ENCODE measurements around the gene GABRG3.

The GABRG3 gene

DNA sequence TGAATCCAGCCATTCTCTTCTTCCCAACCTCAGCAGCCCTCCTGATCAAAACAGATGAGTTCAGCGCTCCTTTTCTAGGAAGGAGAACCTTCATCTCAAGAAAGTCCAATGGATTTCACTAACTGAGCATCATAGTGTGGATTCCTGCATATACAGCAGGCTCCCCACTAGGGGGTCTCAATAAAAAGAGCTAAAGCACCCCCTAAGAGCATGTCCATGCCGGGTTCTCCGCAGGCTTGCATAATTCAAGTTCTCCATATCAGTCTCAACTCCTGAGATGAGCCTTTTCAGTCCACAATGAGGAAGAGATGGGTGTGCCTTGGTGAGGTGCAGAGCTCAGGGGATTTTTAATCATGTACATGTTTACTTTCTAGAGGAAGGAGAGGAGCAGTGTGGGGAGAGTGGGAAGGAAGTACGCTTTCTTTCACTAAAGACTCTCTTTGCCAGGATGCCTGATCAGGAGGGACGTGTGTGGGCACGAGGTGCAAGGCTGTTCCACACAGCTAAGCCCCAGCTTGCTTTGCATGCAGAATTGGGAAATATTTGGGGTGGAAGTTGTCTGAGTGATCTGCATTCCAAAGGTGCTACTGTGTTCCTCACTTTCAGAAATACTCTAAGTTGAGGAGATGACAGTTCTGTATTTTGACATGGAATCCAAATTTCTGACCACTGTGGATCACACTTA is 564.6 kb downstream of the GABRG3 start:
- H3K27ac ChIP-seq: no peak overlapping the region
- TF ChIP-seq, protein P1, sequence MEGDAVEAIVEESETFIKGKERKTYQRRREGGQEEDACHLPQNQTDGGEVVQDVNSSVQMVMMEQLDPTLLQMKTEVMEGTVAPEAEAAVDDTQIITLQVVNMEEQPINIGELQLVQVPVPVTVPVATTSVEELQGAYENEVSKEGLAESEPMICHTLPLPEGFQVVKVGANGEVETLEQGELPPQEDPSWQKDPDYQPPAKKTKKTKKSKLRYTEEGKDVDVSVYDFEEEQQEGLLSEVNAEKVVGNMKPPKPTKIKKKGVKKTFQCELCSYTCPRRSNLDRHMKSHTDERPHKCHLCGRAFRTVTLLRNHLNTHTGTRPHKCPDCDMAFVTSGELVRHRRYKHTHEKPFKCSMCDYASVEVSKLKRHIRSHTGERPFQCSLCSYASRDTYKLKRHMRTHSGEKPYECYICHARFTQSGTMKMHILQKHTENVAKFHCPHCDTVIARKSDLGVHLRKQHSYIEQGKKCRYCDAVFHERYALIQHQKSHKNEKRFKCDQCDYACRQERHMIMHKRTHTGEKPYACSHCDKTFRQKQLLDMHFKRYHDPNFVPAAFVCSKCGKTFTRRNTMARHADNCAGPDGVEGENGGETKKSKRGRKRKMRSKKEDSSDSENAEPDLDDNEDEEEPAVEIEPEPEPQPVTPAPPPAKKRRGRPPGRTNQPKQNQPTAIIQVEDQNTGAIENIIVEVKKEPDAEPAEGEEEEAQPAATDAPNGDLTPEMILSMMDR (conservative IDR thresholded peaks at IDR 0.05): no peak

DNA sequence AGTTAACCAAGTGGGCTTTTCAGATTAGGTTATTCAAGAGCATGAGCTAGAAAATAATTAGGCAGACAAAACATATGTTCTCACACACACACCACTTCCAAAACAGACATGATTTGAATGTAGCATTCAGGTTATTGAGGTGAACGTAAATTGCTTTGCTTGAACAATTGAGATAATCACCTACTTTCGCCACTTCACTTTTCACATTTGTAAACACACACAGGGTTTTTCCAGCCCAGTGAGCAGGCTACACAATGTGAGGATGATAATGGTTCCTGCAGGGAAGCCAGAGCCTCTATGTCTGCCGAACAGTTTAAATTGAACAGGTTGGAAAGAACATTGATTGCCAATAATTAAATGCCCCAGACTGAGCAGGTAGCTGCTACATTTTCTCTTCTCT is 567.3 kb downstream of the GABRG3 start:
- H3K27ac ChIP-seq: no peak overlapping the region
- TF ChIP-seq, protein P1 (conservative IDR thresholded peaks at IDR 0.05): no peak

DNA sequence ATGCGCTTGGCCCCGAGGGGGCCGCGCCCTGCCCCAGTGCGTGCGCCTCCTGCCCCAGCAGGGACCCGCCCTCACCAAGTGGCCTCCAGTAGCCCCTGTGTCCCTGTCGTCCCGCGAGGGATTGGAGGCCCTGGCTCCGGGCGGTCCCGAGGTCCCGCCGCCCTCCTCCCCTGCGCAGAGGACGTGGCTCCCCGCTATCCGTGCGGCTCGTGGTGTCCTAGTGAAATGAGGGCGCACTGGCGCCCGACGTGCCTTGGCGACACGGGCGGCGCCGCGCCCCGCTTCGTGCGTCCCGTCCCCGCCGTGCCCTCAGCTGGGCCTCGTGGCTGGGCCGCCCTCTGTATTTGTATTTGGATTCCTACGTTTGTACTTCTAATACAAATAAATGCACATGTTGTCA is 570.6 kb downstream of the GABRG3 start:
- TF ChIP-seq, protein P1 (conservative IDR thresholded peaks at IDR 0.05): no peak
- no peak overlapping the region for H3K27ac ChIP-seq

DNA sequence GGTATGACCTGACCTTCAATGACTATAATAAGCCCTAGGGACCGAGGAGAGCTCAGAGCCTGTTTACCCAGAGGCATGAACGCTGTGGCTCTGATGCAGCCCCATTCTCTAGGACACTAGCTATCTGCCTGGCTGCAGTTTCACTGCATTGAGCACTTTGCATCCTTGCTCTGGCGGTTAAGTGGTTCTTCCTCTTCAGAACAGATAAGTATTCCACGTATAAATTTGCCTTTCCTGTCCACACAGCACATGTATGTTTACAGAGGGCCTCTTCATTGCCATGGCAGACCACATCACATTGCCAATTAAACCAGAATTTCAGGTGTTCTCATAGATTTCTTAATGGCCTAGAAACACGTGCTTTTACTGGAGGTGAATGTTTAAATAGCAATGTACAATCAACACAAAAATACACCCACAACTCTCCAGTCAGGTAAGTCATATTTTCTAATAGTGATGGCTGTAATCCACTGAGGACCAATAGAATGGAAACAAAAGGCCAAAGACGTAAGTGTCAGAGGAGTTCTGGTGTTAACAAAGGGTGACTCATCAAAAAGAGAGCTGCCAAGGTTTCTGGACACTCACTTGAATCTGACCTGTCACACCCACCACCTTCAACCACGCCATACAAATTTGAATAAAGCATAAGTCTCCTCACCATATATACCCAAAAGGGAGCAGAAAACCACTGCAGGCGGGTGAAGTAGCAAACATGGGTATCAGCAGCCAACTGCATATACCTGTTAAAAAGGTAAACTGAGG is 574.7 kb downstream of the GABRG3 start:
- TF ChIP-seq, protein P1 (conservative IDR thresholded peaks at IDR 0.05): no peak
- H3K27ac ChIP-seq: peak overlapping the region; percentile 42

DNA sequence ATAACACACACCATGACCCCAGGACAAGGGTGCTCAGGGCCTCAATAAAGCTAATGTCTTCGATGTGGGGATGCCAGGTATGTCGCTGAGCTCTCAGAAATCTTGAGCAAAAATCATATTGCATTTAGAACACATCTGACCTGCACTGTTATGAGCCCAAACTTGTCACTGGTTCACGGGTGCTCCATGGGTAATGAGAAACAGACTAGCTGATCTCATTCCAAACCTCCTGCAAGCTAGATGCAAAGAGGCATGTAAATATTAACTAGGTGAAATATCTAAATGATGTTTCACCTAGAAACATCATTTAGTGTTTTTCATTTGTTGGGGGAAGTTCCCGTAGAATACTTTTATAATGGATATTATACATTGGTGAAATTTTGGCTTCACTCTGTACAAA is 578.8 kb downstream of the GABRG3 start:
- TF ChIP-seq, protein P1 (conservative IDR thresholded peaks at IDR 0.05): no peak
- peak overlapping the region; percentile 76 for H3K27ac ChIP-seq

DNA sequence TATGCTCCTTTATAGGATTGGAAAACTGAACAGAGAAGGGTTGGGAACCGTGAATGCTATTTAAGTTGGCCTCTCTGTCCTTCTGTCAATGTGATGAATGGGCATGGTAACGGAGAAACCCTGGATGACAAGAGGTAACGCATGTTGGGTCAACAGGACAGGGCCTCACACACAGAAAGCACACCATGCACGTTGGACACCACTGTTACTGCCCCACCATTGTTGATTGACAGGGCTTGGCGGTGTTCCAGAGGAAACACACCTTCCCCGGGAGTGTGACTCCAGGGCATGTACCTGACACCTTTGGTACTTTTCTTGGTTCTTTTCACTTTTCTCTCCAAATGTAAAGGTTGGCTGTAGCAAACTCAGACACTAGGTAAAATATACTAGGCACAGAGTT is 579.7 kb downstream of the GABRG3 start:
- TF ChIP-seq, protein P1 (conservative IDR thresholded peaks at IDR 0.05): no peak
- peak overlapping the region; percentile 76 for H3K27ac ChIP-seq

DNA sequence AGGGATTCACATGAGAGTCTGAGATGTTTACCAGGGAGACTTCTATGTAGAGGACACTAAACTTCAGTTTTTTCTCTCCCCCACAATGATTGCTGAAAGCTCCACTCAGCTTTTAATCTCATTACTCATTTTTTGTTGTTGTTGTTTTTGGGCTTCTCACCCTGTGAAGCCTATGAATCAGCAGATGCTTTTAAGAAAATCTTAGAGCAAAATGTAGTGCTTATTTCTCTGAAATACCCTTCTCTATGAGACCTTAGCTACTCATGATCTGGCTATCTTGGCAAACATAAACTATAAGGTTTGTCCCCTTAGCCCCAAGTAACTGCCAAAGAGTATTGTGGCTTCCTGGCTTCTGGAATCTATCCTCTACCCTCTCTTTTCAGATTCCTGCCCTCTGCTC is 590.8 kb downstream of the GABRG3 start:
- TF ChIP-seq, protein P1 (conservative IDR thresholded peaks at IDR 0.05): no peak
- H3K27ac ChIP-seq: no peak overlapping the region
